Measurements from ENCODE around the gene SLC24A1.

SLC24A1 gene

DNA sequence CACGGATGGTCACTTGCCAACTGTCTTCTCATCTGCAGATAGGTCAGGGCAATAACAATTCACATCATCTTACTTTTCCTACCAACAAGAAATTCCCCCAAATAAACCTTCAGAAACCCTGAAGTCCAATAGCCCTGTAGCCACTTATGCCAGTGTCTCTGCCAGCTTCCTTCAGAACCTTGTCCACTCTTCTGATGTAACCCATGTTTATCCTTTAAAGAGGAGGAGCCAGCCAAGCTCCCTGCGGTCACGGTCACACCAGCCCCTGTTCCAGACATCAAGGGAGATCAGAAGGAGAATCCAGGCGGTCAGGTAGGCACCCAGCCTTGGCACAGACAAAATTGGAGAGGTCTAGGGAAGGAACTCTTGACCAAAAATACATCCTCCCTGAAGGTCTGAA is 23.7 kb downstream of the SLC24A1 start:
- Histone ChIP-seq H3K4me3 (ENCODE audit: low read depth, low read length, poor library complexity, severe bottlenecking) (no peak overlapping the region), H3K9me2 (ENCODE audit: low read depth, low read length) (no peaks in the 10 kb centered on the region), H3K4me2 (ENCODE audit: low read length) (no peak overlapping the region), H3K36me3 (ENCODE audit: insufficient read depth, low read length) (no peaks in the 10 kb centered on the region), H3K4me1 (ENCODE audit: insufficient read depth, low read length, severe bottlenecking) (no peaks in the 10 kb centered on the region), H2AFZ (ENCODE audit: low read length) (no peak overlapping the region), H3K9me3 (ENCODE audit: low read length) (no peaks in the 10 kb centered on the region), H3K27me3 (ENCODE audit: insufficient read depth, low read length) (no peaks in the 10 kb centered on the region), H3K27ac (ENCODE audit: low read depth, low read length, poor library complexity, severe bottlenecking) (no peak overlapping the region), H3F3A (ENCODE audit: insufficient read depth, low read length) (no peaks in the 10 kb centered on the region), H4K20me1 (ENCODE audit: insufficient read depth, low read length) (no peaks in the 10 kb centered on the region), H3K79me2 (ENCODE audit: insufficient read depth, low read length) (no peaks in the 10 kb centered on the region), H3K9ac (ENCODE audit: low read length) (no peak overlapping the region)
- TF ChIP-seq, protein P1, sequence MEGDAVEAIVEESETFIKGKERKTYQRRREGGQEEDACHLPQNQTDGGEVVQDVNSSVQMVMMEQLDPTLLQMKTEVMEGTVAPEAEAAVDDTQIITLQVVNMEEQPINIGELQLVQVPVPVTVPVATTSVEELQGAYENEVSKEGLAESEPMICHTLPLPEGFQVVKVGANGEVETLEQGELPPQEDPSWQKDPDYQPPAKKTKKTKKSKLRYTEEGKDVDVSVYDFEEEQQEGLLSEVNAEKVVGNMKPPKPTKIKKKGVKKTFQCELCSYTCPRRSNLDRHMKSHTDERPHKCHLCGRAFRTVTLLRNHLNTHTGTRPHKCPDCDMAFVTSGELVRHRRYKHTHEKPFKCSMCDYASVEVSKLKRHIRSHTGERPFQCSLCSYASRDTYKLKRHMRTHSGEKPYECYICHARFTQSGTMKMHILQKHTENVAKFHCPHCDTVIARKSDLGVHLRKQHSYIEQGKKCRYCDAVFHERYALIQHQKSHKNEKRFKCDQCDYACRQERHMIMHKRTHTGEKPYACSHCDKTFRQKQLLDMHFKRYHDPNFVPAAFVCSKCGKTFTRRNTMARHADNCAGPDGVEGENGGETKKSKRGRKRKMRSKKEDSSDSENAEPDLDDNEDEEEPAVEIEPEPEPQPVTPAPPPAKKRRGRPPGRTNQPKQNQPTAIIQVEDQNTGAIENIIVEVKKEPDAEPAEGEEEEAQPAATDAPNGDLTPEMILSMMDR (IDR thresholded peaks at IDR 0.05; ENCODE audit: low read length): no peak
- TF ChIP-seq EZH2 (IDR thresholded peaks at IDR 0.05; ENCODE audit: borderline replicate concordance, low read length): no peak

DNA sequence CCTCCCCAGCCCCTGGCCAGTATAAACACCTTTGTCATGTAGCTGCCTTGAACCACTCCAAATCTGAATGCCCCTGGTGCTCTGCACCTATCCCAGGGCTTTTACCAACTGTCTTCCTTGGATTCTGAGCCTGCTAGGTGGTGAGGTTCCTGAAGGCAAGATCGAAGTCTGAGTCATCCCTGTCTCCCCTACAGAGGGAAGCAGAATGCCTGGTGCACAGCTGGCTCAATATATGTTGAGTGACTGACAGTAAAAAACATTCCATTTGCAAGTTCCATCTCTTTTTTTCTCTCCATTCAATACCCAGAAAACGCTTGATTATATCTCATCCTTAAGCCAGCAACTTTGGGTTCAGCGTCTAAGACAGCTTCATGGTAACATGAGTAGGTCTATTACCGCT is 24.7 kb downstream of the SLC24A1 start:
- no peaks in the 10 kb centered on the region for H3F3A ChIP-seq (ENCODE audit: insufficient read depth, low read length)

DNA sequence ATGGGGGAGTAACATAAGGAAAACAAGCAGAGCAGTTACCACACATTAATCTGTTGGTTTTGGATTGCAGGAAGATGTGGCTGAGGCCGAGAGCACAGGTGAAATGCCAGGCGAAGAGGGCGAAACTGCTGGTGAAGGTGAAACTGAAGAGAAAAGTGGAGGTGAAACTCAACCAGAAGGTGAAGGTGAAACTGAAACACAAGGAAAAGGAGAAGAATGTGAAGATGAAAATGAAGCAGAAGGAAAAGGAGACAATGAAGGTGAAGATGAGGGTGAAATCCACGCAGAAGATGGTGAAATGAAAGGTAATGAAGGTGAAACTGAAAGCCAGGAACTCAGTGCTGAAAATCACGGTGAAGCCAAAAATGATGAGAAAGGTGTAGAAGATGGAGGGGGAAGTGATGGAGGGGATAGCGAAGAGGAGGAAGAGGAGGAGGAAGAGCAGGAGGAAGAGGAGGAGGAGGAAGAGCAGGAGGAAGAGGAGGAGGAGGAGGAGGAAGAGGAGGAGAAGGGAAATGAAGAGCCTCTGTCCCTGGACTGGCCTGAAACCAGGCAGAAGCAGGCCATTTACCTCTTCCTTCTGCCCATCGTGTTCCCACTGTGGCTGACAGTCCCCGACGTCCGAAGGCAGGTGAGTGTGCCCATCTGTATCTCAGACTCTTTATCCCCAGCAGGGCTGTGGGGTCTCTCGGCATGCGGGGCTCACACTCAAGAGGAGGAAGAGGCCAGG is 28.7 kb downstream of the SLC24A1 start:
- H3F3A ChIP-seq (ENCODE audit: insufficient read depth, low read length): no peaks in the 10 kb centered on the region
- TF ChIP-seq, protein P1 (IDR thresholded peaks at IDR 0.05; ENCODE audit: low read length): no peak
- no peak for TF ChIP-seq EZH2 (IDR thresholded peaks at IDR 0.05; ENCODE audit: borderline replicate concordance, low read length)
- H3K4me3 ChIP-seq (ENCODE audit: low read depth, low read length, poor library complexity, severe bottlenecking): no peak overlapping the region
- no peak overlapping the region for H3K27ac ChIP-seq (ENCODE audit: low read depth, low read length, poor library complexity, severe bottlenecking)
- no peak overlapping the region for H3K4me2 ChIP-seq (ENCODE audit: low read length)
- H2AFZ ChIP-seq (ENCODE audit: low read length): no peak overlapping the region
- no peaks in the 10 kb centered on the region for H3K79me2 ChIP-seq (ENCODE audit: insufficient read depth, low read length)
- no peaks in the 10 kb centered on the region for H3K9me2 ChIP-seq (ENCODE audit: low read depth, low read length)
- no peak overlapping the region for H3K9ac ChIP-seq (ENCODE audit: low read length)
- no peaks in the 10 kb centered on the region for H3K9me3 ChIP-seq (ENCODE audit: low read length)
- peaks cover 21% of the 10 kb centered on the region; the same call in 1 of the 2 replicates for H3K36me3 ChIP-seq (ENCODE audit: insufficient read depth, low read length)
- no peaks in the 10 kb centered on the region for H3K4me1 ChIP-seq (ENCODE audit: insufficient read depth, low read length, severe bottlenecking)
- no peaks in the 10 kb centered on the region for H4K20me1 ChIP-seq (ENCODE audit: insufficient read depth, low read length)
- no peaks in the 10 kb centered on the region for H3K27me3 ChIP-seq (ENCODE audit: insufficient read depth, low read length)

More for the DNA sequence above, 24.7 kb downstream of the SLC24A1 start:
- H3K9ac ChIP-seq (ENCODE audit: low read length): no peak overlapping the region
- no peak overlapping the region for H3K27ac ChIP-seq (ENCODE audit: low read depth, low read length, poor library complexity, severe bottlenecking)
- no peak overlapping the region for H3K4me2 ChIP-seq (ENCODE audit: low read length)
- no peak overlapping the region for H3K4me3 ChIP-seq (ENCODE audit: low read depth, low read length, poor library complexity, severe bottlenecking)
- H2AFZ ChIP-seq (ENCODE audit: low read length): no peak overlapping the region
- TF ChIP-seq, protein P1 (IDR thresholded peaks at IDR 0.05; ENCODE audit: low read length): no peak
- no peak for TF ChIP-seq EZH2 (IDR thresholded peaks at IDR 0.05; ENCODE audit: borderline replicate concordance, low read length)
- no peaks in the 10 kb centered on the region; the same call in 1 of the 2 replicates for H3K36me3 ChIP-seq (ENCODE audit: insufficient read depth, low read length)
- H4K20me1 ChIP-seq (ENCODE audit: insufficient read depth, low read length): no peaks in the 10 kb centered on the region
- no peaks in the 10 kb centered on the region for H3K9me3 ChIP-seq (ENCODE audit: low read length)
- H3K79me2 ChIP-seq (ENCODE audit: insufficient read depth, low read length): no peaks in the 10 kb centered on the region
- H3K4me1 ChIP-seq (ENCODE audit: insufficient read depth, low read length, severe bottlenecking): no peaks in the 10 kb centered on the region
- no peaks in the 10 kb centered on the region for H3K9me2 ChIP-seq (ENCODE audit: low read depth, low read length)
- H3K27me3 ChIP-seq (ENCODE audit: insufficient read depth, low read length): no peaks in the 10 kb centered on the region
